Smooth muscle cell (in vitro differentiated cells): ENCODE results near the gene DMXL1. TPM values are rescaled to one million over a fixed set of nuclear protein-coding genes. Genes with fewer than 3 reads are reported as not detected.
"Not testable (repeated sequence)": the region's sequence is repeated elsewhere in the genome, so short reads cannot be mapped to it uniquely, and the experiment has no call there.

ENCODE experiments used
- DNase-seq: peaks from one replicate; lab custom pipeline; 2025; ENCODE audit not compliant: unreplicated experiment; lab: John Stamatoyannopoulos, UW
- H2AFZ ChIP-seq: fragments of 200-600 bp; sonication (generic); 2 replicates; pipeline ENCODE4 v1.6.0; 2016; ENCODE audit warnings: antibody characterized with exemption, low read depth, mild to moderate bottlenecking
- H3F3A ChIP-seq: fragments of 200-600 bp; sonication (generic); 2 replicates; pipeline ENCODE4 v1.6.0; 2017; ENCODE audit warnings: antibody characterized with exemption, low read depth
- H3K27ac ChIP-seq: fragments of 200-600 bp; sonication (generic); 2 replicates; pipeline ENCODE4 v1.5.1; 2016; ENCODE audit warnings: low read depth, mild to moderate bottlenecking
- H3K27me3 ChIP-seq: fragments of 200-600 bp; sonication (generic); 2 replicates; pipeline ENCODE4 v1.6.1; 2016; ENCODE audit warnings: low read depth, mild to moderate bottlenecking
- H3K36me3 ChIP-seq: fragments of 200-600 bp; sonication (generic); 2 replicates; pipeline ENCODE4 v1.5.1; 2016; ENCODE audit warnings: low read depth
- H3K4me1 ChIP-seq: fragments of 200-600 bp; sonication (generic); 2 replicates; pipeline ENCODE4 v1.5.1; 2016; ENCODE audit warnings: low read depth
- H3K4me2 ChIP-seq: fragments of 200-600 bp; sonication (generic); 2 replicates; pipeline ENCODE4 v1.6.0; 2016; ENCODE audit warnings: mild to moderate bottlenecking
- H3K4me3 ChIP-seq: fragments of 200-600 bp; sonication (generic); 2 replicates; pipeline ENCODE4 v1.5.1; 2016; ENCODE audit warnings: mild to moderate bottlenecking
- H3K79me2 ChIP-seq: fragments of 200-600 bp; sonication (generic); 2 replicates; pipeline ENCODE4 v1.6.0; 2016; ENCODE audit warnings: low read depth, mild to moderate bottlenecking
- H3K9ac ChIP-seq: fragments of 200-600 bp; sonication (generic); 2 replicates; pipeline ENCODE4 v1.6.0; 2016; ENCODE audit warnings: low read depth
- H3K9me3 ChIP-seq: fragments of 200-600 bp; sonication (generic); replicated peaks from 2 replicates; pipeline ENCODE4 v1.5.1; 2016; ENCODE audit warnings: low read depth
- H4K20me1 ChIP-seq: fragments of 200-600 bp; sonication (generic); 2 replicates; pipeline ENCODE4 v1.6.0; 2016; ENCODE audit warnings: low read depth
- CTCF ChIP-seq: fragments of 200-600 bp; sonication (generic); IDR thresholded peaks from 2 replicates; pipeline ENCODE4 v1.5.1; 2017; ENCODE audit warnings: borderline replicate concordance, mild to moderate bottlenecking, antibody characterized with exemption; ENCODE audit not compliant: insufficient read depth, poor library complexity, severe bottlenecking
- WGBS: methylation state at CpG from one replicate; pipeline ENCODE4 v1.1.7; 2016; ENCODE audit warnings: low lambda C conversion rate; 5-methylcytosine and 5-hydroxymethylcytosine counted together
- polyA plus RNA-seq: library from polyadenylated mRNA; unstranded; fragments of >200 nt; fragmentation: Nextera tagmentation; extraction: Ambion mirVana; gene quantifications from 2 replicates; pipeline ENCODE4 v1.2.1, GENCODE V29; 2016
- total RNA-seq: library from RNA; depleted of rRNA; stranded (reverse); fragments of >200 nt; gene quantifications from 2 replicates; pipeline ENCODE4 v1.2.3, GENCODE V29; 2014

The DMXL1 gene
- total and polyA plus RNA-seq, 2 experiments from 2014 or later = 9.6 to 76.0 TPM

- Histone ChIP-seq H3K9ac (no peak overlapping the region), H3F3A (no peaks in the 10 kb centered on the region), H3K79me2 (no peaks in the 10 kb centered on the region), H4K20me1 (no peaks in the 10 kb centered on the region), H2AFZ (no peak overlapping the region), H3K27me3 (no peaks in the 10 kb centered on the region), H3K36me3 (peaks cover 25% of the 10 kb centered on the region), H3K9me3 (no peaks in the 10 kb centered on the region), H3K27ac (no peak overlapping the region), H3K4me2 (no peak overlapping the region), H3K4me3 (no peak overlapping the region), H3K4me1 (no peaks in the 10 kb centered on the region)
- no peak for TF ChIP-seq CTCF
- DNase-seq = no peak
- WGBS = 98% methylated on average over 2 of the region's 2 CpGs
These were observed 46.4 kb downstream of the DMXL1 start for GRCh38 chr5:119117237-119117636.

- no peak overlapping the region for H3K4me3 ChIP-seq
- no peaks in the 10 kb centered on the region for H3K27me3 ChIP-seq
- H3K9me3 ChIP-seq = no peaks in the 10 kb centered on the region
- no peak overlapping the region for H3K27ac ChIP-seq
- H3K4me2 ChIP-seq = no peak overlapping the region
- H3K79me2 ChIP-seq = no peaks in the 10 kb centered on the region
- H3K4me1 ChIP-seq = no peaks in the 10 kb centered on the region
- H4K20me1 ChIP-seq = no peaks in the 10 kb centered on the region
- no peaks in the 10 kb centered on the region for H3F3A ChIP-seq
- DNase-seq = no peak
- peaks cover 25% of the 10 kb centered on the region for H3K36me3 ChIP-seq
- no peak for TF ChIP-seq CTCF
- no peak overlapping the region for H2AFZ ChIP-seq
- H3K9ac ChIP-seq = no peak overlapping the region
These were observed 47.1 kb downstream of the DMXL1 start for GRCh38 chr5:119118000-119118399.

- 99% methylated on average over 4 of the region's 4 CpGs for WGBS
These were observed 50.0 kb downstream of the DMXL1 start for GRCh38 chr5:119120893-119121292.

GRCh38 chr5:119122474-119122873 lies 51.6 kb downstream of the DMXL1 start:
- H3K4me3 ChIP-seq, H3K9me3 ChIP-seq, H3F3A ChIP-seq, H3K4me2 ChIP-seq, H4K20me1 ChIP-seq, H3K9ac ChIP-seq, H3K27me3 ChIP-seq, H3K4me1 ChIP-seq, DNase-seq, H3K79me2 ChIP-seq, H2AFZ ChIP-seq, H3K27ac ChIP-seq: not testable (repeated sequence)
- WGBS = over 99% methylated on average over 21 of the region's 27 CpGs
- peaks cover 13% of the 10 kb centered on the region for H3K36me3 ChIP-seq

More at GRCh38 chr5:119120893-119121292, 50.0 kb downstream of the DMXL1 start:
- H3K4me1 ChIP-seq = no peaks in the 10 kb centered on the region
- H4K20me1 ChIP-seq = no peaks in the 10 kb centered on the region
- H2AFZ ChIP-seq = no peak overlapping the region
- no peaks in the 10 kb centered on the region for H3K27me3 ChIP-seq
- no peak overlapping the region for H3K4me2 ChIP-seq
- H3K4me3 ChIP-seq = no peak overlapping the region
- DNase-seq = no peak
- H3K9me3 ChIP-seq = no peaks in the 10 kb centered on the region
- H3K9ac ChIP-seq = no peak overlapping the region
- no peak for TF ChIP-seq CTCF
- H3K27ac ChIP-seq = no peak overlapping the region
- H3K79me2 ChIP-seq = no peaks in the 10 kb centered on the region
- H3K36me3 ChIP-seq = peaks cover 21% of the 10 kb centered on the region
- no peaks in the 10 kb centered on the region for H3F3A ChIP-seq
